ENCODE measurements around the gene DSTYK.

DNA sequence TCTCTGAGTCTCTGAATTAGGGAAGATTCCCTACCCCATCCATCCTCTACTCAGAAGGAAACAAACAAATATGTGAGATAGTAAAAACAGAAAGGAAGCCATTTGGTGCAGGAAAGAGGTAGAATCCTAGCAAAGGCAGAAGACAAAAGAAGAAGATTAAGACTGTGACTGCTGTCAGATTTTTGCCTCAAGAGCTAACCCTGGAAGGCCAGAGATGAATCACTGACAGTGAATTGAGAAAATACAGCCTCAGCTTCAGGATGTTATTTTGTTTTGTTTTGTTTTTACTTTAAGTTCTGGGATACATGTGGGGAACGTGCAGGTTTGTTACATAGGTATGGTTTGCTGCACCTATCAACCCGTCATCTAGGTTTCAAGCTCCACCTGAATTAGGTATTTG lies 31.7 kb downstream of the DSTYK start:
- TF ChIP-seq, protein P1, sequence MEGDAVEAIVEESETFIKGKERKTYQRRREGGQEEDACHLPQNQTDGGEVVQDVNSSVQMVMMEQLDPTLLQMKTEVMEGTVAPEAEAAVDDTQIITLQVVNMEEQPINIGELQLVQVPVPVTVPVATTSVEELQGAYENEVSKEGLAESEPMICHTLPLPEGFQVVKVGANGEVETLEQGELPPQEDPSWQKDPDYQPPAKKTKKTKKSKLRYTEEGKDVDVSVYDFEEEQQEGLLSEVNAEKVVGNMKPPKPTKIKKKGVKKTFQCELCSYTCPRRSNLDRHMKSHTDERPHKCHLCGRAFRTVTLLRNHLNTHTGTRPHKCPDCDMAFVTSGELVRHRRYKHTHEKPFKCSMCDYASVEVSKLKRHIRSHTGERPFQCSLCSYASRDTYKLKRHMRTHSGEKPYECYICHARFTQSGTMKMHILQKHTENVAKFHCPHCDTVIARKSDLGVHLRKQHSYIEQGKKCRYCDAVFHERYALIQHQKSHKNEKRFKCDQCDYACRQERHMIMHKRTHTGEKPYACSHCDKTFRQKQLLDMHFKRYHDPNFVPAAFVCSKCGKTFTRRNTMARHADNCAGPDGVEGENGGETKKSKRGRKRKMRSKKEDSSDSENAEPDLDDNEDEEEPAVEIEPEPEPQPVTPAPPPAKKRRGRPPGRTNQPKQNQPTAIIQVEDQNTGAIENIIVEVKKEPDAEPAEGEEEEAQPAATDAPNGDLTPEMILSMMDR (IDR thresholded peaks at IDR 0.05; ENCODE audit: insufficient read depth, low read depth, low read length): no peak
- no peak for TF ChIP-seq EZH2 (IDR thresholded peaks at IDR 0.05; ENCODE audit: insufficient read depth, low read length)

Measured in astrocyte (in vitro differentiated cells and primary cell).